Stimulated activated CD8-positive, alpha-beta memory T cell treated with anti-CD3 and anti-CD28 coated beads, Interleukin-7, amount 100 ng/mL, for 48 hours (primary cell): ENCODE results near the gene WIPF2.

ENCODE experiments used
- DNase-seq, 2 donors: peaks; one replicate each; pipeline ENCODE4 v3.0.0-alpha.2; 2020; ENCODE audit warnings: low read depth in 1 of 2; ENCODE audit errors: extremely low read depth in 1 of 2

WIPF2 gene

DNA sequence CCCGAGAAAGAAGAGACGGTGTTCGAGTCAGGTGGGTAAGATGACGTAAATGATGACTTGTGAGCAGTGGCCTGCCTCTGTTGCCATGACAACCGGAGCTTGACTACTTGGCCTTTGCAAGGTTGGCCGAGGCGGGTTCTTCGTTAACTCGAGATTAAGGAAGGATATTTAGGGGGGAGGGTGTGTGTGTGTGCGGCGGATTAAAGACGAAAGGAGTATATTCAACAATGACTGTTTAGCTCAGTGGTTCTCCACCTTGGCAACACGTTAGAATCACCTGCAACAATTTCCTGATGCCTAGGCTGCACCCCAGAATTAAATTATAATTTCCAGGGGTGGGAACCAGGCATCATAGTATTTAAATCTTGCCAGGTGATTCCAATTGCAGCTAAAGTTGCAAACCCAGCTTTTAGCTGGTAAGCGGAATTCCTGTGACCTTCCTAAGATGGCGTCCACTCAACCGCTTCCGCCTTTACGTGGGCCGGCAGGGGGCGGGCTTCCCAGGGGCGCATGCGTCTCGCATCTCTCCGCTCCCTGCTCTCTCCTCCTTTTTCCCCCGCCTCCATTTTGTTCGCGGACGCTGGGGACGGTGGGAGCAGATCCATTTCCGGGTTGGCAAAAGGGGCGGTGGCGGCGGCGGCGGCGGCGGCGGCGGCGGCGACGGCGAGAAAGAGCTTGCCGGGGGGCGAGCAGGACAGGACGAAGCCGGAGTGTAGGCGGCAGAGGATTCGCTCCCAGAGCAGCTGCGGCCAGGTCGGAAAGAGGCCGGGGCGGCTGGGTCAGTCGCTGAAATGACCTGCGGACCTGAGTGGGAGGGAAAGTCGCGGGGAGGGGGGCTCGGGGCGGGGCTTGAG lies at the start of gene WIPF2:
WIPF2 (plus strand) TSS at position 565 of the 854 bp plus-strand sequence. CDS start 37,156 bp downstream, outside the sequence.
- DNase-seq, result peak; percentile 95 to 97

GRCh38 chr17:40170325-40170724 lies 48.8 kb upstream of the WIPF2 start:
- no peak for DNase-seq

- DNase-seq, result no peak
Observed at GRCh38 chr17:40171750-40172149, 47.4 kb upstream of the WIPF2 start.

- no peak for DNase-seq
Observed at GRCh38 chr17:40173091-40173777, 45.9 kb upstream of the WIPF2 start.

GRCh38 chr17:40173778-40174135 lies 45.3 kb upstream of the WIPF2 start:
- DNase-seq, result no peak

DNA sequence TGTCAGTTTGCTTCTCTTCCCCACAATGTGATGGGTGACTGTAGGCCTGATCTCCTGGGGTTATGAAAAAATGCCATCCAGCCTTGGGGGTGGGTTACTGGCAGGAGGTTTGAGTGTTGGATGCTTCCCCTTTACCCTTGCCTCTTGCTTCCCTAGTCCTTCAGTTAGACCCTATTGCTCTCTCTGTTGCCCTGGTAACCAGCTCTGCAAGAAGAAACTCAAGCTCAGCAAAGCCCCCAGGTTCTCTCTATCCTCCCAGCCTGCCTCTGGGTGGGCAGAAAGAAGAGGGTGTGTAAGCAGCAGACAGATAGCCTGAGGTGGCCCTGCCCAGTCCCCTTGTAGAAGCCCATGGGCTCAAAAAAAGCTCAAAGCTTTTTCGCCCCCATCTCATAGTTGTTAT lies 44.6 kb upstream of the WIPF2 start:
- no peak for DNase-seq

DNA sequence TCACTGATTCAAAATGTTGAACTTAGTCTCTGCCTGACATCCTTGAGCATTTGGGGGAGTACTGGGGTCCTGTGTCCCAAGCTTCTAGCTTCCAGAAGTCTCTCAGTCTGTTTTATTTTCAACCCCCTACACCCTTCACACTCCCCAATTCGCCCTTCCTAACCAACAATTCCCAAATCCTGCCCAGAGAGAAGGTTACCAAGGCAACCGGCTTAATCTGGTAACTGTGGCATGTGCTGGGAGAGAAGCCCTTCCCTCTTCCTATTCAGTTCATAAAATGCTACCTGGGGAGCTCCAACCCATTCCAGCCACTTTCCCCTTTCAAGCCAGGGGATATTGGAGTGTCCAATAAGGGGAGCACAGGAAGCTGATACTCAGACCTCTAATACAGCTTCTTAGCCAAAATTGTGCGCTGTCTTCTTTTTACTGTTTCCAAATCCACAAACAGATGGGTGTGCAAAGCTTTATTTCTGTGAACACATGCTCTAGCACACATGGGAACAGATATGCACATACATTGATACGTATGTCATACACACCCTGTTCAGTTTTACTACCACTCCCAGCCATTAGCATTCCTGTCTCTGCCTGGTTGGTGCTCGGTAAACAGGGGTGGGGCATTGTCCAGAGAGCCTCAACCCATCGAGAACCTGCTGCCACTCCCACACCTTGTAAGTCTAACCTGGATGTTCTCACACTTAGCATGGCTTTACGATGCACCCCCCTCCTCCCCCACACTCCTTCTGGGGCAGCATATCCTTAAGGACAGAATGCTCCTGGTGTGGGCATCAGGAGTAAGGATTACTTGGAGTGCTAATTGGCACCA lies 43.0 kb upstream of the WIPF2 start:
- DNase-seq, result no peak

DNA sequence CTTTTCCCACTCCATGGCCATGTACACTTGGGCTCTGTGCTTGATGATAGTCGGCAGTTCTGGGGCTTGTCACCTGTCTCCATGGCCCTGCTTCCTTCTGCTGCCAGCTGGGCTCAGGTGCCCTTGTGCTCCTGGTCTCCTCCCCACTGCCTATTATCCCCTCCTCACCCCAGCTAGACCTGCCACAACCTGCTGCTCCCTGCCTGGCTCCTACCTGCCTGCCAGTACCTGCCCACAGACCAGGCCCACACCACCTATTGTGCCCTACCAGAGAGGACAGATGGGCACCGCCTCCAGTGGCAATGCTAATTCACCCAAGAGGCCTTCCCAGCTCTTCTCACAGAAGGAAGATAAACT lies 42.4 kb upstream of the WIPF2 start:
- no peak for DNase-seq

GRCh38 chr17:40177275-40177874 lies 41.7 kb upstream of the WIPF2 start, which contains the start of gene RAPGEFL1:
TSS of gene RAPGEFL1 (plus strand) at chr17:40177470. CDS start at chr17:40177862, 392 bp downstream.
- peak; percentile 71 to 79 for DNase-seq

DNA sequence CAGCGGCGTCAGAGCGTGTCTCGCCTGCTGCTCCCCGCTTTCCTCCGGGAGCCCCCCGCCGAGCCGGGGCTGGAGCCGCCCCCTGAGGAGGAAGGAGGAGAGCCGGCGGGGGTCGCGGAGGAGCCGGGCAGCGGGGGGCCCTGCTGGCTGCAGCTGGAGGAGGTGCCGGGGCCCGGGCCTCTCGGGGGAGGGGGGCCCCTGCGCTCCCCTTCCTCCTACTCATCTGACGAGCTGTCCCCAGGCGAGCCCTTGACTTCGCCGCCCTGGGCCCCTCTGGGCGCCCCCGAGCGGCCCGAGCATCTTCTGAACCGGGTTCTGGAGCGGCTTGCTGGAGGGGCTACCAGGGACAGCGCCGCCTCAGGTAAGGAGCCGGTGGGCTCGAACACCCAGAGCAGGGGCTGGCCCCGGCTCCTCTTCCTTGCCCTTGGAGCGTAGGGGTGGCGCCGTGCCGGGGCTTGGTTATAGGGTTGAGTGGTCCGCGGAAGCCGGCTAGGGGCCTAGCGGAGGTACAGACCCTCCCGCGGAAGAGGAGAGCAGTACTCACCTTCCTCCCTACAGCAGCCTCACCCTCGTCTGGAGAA lies 41.0 kb upstream of the WIPF2 start:
- no peak for DNase-seq

DNA sequence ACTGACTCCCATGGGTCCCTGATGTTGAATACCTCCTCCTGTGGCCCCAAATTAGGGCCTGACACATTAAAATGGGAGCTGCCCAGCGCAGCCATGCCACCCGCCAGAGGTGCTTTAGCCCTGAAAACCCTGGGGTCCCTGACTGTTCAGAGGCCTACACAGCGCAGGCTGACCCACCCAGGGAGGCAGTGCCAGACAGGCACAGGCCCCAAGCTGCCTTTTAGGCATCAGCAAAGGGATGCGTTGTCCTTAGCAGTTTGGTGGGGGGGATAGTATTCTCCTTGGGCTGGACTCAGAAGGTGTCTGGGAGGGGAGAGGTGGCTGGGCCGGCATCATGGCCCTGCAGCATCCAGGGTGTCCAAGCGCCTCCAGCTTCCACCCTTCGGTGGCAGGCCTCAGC lies 40.4 kb upstream of the WIPF2 start:
- DNase-seq, result no peak

- no peak for DNase-seq
Observed at GRCh38 chr17:40179923-40180659, 39.0 kb upstream of the WIPF2 start.

GRCh38 chr17:40180694-40181093 lies 38.4 kb upstream of the WIPF2 start:
- no peak for DNase-seq

DNA sequence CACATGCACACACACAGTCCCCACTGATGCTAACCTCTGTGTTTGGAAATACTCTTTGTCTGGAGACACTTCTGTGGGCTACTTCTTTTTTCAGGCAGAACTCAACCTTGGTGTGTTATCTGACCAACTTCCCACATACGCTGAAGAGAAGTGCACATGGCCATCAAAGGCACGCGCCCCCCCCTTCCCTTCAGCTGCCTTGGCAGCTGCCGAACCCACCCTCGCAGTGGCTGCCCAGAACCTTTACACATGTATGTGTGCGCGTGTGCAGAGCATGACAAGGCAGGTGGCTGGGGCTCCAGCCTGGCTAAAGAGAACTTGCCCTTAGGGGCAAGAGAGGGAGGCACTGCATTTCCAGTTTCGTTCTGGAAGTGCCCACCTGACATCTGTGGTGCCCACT lies 37.9 kb upstream of the WIPF2 start:
- no peak for DNase-seq

GRCh38 chr17:40182606-40183005 lies 36.5 kb upstream of the WIPF2 start:
- DNase-seq, result no peak

GRCh38 chr17:40187238-40187637 lies 31.9 kb upstream of the WIPF2 start:
- DNase-seq, result no peak

DNA sequence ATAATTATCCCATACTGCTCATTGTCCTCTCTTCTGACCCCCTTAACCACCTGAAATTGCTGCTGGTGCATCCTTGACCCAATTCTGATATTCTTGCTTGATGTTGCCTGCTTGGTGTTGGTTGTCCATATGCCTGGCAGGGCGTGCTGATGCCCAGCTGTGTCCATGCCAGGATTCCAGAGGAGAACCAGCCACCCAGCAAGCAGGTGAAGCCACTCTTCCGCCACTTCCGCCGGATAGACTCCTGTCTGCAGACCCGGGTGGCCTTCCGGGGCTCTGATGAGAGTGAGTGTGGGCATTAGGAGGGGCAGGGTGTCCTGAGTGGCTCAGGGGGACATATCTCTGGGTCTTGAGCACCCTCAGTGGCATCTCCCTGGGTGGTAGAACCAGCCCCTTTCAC lies 30.4 kb upstream of the WIPF2 start:
- DNase-seq, result no peak

DNA sequence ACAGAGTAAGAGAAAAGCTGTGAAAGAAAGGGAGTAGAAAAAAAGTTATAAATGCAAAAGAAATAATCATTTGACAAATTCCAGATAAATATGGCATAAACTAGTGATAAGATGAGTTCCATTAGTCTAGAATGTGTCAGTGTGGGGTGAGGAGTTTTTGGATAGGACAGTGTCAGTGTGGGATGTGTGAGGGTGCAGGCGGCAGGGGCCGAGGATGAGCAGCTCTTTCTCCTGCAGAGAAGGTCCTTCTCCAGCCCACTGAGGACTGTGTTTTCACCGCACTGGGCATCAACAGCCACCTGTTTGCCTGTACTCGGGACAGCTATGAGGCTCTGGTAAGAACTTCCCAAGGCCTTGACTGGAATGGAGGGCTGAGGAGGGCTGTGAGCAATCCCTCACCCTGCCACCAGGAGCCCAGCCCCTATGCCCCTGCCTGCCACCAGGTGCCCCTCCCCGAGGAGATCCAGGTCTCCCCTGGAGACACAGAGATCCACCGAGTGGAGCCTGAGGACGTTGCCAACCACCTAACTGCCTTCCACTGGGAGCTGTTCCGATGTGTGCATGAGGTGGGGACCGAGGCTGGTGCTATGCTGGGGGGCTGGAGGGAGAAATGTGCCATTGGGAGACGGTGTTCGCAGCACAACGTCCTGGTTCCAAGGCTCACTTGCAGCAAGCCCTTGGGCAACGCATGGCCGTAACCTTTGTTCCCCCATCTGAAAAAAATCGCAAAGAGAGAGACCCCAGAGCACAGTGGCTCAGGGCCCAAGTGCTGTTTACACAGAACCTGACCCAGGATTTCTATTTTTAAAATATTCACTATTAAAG lies 28.7 kb upstream of the WIPF2 start:
- DNase-seq, result no peak
